Anterior cingulate cortex (tissue), 58 donors: Measurements from ENCODE around the gene HDGFL1.

Source experiments
- DNase-seq, 58 donors: peaks; one replicate each; lab custom pipeline; 2025; lab: John Stamatoyannopoulos, UW

HDGFL1 gene

DNA sequence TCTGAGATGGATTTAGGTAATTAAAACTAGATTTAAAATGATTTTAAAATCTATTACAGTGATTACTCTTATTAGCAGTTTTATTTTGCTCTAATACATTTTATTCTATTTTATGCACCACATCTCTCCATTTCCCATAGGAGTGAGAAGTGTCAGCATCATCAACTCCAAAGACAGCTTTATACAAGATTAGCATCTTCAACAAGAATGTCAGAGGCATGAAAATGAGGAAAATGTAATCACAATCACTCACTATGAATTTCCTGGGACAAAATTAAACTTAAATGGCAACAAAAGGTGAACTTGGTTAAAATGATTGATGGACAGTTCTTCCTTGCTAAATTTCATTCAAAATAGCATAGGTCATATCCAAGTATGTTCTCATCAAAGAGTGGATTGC is 19.8 kb downstream of the HDGFL1 start:
- no peak for DNase-seq

- no peak for DNase-seq
These were observed 21.1 kb downstream of the HDGFL1 start for GRCh38 chr6:22590423-22590822.

- no peak for DNase-seq
These were observed 24.5 kb downstream of the HDGFL1 start for GRCh38 chr6:22593895-22594294.

GRCh38 chr6:22596011-22596410 is 26.6 kb downstream of the HDGFL1 start:
- DNase-seq = no peak

DNA sequence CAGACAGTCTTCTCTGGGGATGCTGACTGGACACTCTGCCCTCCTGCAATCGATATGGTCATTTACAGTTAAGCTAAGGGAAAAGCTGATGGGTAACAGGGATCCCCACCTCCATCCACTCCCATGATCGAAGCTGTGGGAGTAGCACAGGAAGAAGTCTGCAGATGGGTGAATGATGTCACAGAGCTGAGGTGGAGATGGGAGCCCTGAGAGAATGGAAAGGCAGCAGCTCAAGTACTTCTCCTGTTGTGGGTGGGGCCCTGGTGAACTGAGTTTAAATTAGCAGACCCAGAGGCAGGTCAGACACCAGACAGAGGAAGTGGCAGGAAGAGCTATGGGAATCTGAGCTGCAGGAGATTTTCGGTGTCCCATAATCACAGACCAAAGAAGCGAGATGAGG is 29.0 kb downstream of the HDGFL1 start:
- no peak for DNase-seq

DNA sequence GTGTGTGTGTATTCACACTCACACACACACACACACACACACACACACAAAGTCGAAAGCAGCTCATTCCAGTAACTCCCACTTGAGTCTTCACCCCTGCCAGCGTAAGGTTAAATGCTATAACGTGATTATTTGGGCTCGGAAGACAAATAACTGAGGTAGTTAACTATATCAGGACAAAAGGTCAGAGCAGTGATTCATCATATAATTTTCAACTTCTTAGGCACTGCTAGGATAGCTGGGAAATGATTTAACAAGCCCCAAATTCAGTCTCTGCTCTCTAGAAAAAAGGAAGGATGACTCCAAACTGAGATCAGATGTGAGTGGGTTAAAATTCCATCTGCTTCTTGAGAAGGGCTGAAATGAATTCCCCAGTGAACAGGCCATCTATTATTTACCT is 30.7 kb downstream of the HDGFL1 start:
- no peak for DNase-seq

DNA sequence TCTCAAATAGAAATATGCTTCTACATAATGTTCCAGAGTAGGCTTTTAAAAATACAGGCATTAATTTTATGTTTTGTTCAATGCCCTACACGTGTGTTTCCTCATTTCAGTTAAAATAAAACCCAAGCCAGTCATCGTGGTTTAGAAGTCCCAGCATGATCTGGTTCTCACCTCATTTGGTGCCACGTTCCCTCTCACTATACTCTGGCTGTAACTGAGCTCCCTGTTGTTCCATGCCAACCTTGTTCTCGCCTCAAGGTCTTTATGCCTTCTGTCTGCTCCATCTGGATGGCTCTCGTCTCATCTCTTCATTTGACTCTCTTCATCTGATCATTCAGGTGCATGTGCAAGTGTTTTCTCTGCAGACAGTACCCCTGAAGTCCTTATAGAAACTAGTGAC is 32.6 kb downstream of the HDGFL1 start:
- DNase-seq = no peak

GRCh38 chr6:22605736-22606135 is 36.4 kb downstream of the HDGFL1 start:
- no peak for DNase-seq

DNA sequence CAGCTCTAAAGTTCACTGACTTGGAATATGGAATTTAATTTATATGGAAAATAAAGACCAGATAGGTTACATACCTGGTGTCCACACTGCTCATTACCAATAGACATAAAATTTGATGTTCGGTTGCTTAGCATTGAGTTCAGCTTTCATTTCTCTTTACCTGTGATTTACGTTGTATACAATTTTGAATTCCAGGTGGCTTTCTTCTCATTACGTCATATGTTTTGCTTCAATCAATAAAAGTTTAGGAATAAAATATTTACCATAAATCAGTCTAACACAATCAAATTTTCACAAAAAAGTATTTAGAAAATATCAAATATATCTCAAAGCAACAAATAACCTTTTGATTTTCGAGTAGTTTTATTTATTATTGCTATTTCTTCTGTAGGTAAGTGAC is 40.8 kb downstream of the HDGFL1 start:
- DNase-seq = no peak

- DNase-seq = no peak
These were observed 42.9 kb downstream of the HDGFL1 start for GRCh38 chr6:22612236-22612635.

GRCh38 chr6:22613051-22613450 is 43.7 kb downstream of the HDGFL1 start:
- DNase-seq = no peak

DNA sequence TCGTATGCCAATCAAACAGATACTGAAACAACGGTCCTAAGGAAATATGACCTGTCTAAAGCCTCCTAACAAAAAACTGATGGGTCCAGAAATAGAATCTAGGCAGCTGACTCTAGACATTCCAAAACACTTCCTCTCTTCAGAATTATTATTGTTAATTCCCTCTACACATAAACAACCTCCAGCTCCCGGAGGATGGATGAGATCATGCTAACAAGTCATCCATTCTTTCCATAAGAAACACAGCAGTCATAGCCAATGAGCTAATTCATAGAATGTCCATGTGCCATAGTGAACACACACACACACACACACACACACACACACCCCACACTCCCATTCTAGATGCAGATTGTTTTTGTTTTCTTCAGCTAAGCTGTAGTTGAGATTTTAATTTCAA is 44.3 kb downstream of the HDGFL1 start:
- no peak for DNase-seq

GRCh38 chr6:22614547-22614946 is 45.2 kb downstream of the HDGFL1 start:
- DNase-seq = no peak

GRCh38 chr6:22621028-22621427 is 51.7 kb downstream of the HDGFL1 start:
- DNase-seq = no peak
